Measurements from ENCODE around the gene S100B. TPM values are rescaled to one million over a fixed set of nuclear protein-coding genes. Genes with fewer than 3 reads are reported as not detected.

Gene S100B
- total RNA-seq, 1 donor from 2014 or later: not detected

DNA sequence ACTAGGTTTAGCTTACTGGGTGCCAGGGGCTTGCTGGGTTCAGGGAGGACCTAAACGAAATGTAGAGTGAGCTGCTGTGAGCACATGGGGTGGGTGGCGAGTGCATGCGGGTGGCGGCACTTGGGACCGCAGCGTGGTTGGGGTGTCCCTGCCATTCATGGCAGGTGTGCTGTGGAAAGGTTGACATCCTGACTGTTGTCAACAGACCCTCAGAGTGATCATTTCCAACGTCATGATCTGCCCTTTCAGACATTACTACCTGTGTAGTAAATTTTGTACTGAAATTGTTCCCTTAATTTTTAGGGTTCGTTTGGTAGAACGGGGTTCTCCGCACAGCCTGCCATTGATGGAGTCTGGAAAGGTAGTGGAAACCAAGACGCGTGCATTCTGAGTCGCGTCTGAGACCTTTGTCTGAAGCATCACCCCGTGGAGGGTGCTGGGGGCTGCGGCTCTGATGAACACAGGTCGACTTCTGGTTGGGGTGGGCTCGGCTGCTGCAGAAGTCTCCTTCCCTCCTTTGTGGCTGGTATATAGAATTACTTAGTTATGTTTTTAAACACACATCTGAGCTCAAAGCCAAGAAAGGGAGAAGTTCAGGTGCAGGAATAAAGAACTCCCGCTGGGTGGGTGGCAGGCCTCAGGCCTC, 43.3 kb downstream of the S100B start:
- no peak overlapping the region for H3K4me3 ChIP-seq (ENCODE audit: low read depth, low read length)
- no peak for DNase-seq (ENCODE audit: low read depth)
- TF ChIP-seq CTCF (IDR thresholded peaks at IDR 0.05; ENCODE audit: insufficient read depth, low read length, poor library complexity, severe bottlenecking): no peak
- no peaks in the 10 kb centered on the region for H3K27me3 ChIP-seq (ENCODE audit: control insufficient read depth, insufficient read depth, low read length)
- peaks cover 5% of the 10 kb centered on the region for H3K36me3 ChIP-seq (ENCODE audit: control insufficient read depth, insufficient read depth, low read length)

- DNase-seq (ENCODE audit: low read depth): no peak
- H3K4me3 ChIP-seq (ENCODE audit: low read depth, low read length): no peak overlapping the region
- no peaks in the 10 kb centered on the region for H3K27me3 ChIP-seq (ENCODE audit: control insufficient read depth, insufficient read depth, low read length)
- no peak for TF ChIP-seq CTCF (IDR thresholded peaks at IDR 0.05; ENCODE audit: insufficient read depth, low read length, poor library complexity, severe bottlenecking)
- peaks cover 4% of the 10 kb centered on the region for H3K36me3 ChIP-seq (ENCODE audit: control insufficient read depth, insufficient read depth, low read length)
Observed at GRCh38 chr21:46560568-46561444, 44.1 kb downstream of the S100B start.

DNA sequence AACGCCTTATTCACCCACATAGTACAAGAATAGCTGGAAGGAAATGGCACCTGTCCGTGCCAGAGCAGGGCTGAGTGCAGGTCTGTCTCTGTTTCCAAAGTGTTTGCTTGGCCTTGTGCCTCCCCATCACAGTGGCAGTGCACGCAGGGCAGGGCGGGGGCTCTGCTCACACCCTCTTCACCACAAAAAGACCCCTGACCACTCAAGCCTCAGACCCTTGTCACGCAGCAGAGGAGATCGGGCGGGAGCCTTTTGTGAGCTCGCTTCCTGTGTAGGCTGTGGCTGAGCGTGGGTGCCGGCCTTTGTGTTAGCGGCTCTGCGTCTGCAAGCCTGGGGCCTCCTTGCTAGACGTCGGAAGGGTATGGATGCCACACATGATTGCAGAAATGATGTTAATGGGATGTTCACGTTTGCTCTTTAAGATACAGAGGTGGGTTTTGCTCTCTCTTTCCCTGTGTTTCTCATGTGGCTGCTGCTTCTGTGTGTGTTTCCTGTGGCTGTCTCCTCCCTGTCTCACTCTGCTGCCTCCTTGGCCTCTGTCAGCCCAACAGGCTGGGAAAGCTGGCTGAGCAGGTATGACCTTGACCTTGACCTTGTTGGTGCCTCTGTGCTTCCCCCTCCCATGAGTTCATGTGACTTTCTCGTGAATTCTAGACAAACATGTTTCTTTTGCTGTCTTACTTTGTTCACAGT, 45.4 kb downstream of the S100B start:
- Histone ChIP-seq H3K36me3 (ENCODE audit: control insufficient read depth, insufficient read depth, low read length) (peaks cover 4% of the 10 kb centered on the region), H3K4me3 (ENCODE audit: low read depth, low read length) (no peak overlapping the region), H3K27me3 (ENCODE audit: control insufficient read depth, insufficient read depth, low read length) (no peaks in the 10 kb centered on the region)
- DNase-seq (ENCODE audit: low read depth): no peak
- TF ChIP-seq CTCF (IDR thresholded peaks at IDR 0.05; ENCODE audit: insufficient read depth, low read length, poor library complexity, severe bottlenecking): no peak

DNA sequence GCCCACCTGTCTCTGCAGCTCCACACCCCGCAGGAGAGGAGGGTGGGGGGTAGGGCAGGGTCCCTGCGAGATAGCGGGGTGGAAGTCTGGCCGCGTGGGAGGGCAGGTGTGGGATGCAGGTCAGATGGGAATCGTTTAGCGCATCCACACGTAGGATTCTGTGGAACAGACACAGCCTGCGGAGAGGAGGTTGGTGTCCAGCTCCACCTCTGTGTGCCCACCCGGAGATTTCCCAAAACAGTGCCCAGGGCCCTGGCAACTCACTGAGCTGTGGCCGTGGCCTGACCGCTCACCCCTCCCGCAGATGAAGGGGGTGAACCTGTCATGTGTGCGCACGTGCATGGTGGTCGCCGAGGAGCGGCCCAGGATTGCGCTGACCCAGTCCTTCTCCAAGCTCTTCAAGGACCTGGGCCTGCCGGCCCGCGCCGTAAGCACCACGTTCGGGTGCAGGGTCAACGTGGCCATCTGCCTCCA, 46.9 kb downstream of the S100B start:
- no peak for TF ChIP-seq CTCF (IDR thresholded peaks at IDR 0.05; ENCODE audit: insufficient read depth, low read length, poor library complexity, severe bottlenecking)
- H3K27me3 ChIP-seq (ENCODE audit: control insufficient read depth, insufficient read depth, low read length): no peaks in the 10 kb centered on the region
- H3K36me3 ChIP-seq (ENCODE audit: control insufficient read depth, insufficient read depth, low read length): peaks cover 4% of the 10 kb centered on the region
- H3K4me3 ChIP-seq (ENCODE audit: low read depth, low read length): no peak overlapping the region
- no peak for DNase-seq (ENCODE audit: low read depth)

GRCh38 chr21:46557469-46557868, 47.4 kb downstream of the S100B start:
- Histone ChIP-seq H3K36me3 (ENCODE audit: control insufficient read depth, insufficient read depth, low read length) (peaks cover 4% of the 10 kb centered on the region), H3K4me3 (ENCODE audit: low read depth, low read length) (no peak overlapping the region), H3K27me3 (ENCODE audit: control insufficient read depth, insufficient read depth, low read length) (no peaks in the 10 kb centered on the region)
- no peak for TF ChIP-seq CTCF (IDR thresholded peaks at IDR 0.05; ENCODE audit: insufficient read depth, low read length, poor library complexity, severe bottlenecking)
- no peak for DNase-seq (ENCODE audit: low read depth)
